ENCODE data around the gene GOLGA6A.
"Not testable (repeated sequence)": the region's sequence is repeated elsewhere in the genome, so short reads cannot be mapped to it uniquely, and the experiment has no call there.

GOLGA6A gene

GRCh38 chr15:74122403-74123130 lies 40.2 kb upstream of the GOLGA6A start:
- H3K4me3 ChIP-seq (replicated peaks; ENCODE audit: low read depth, low read length) = no peak overlapping the region
- DNase-seq (ENCODE audit: low read depth) = no peak
- TF ChIP-seq CTCF (IDR thresholded peaks at IDR 0.05; ENCODE audit: low read length, missing control alignments) = no peak

GRCh38 chr15:74121858-74122257 lies 39.5 kb upstream of the GOLGA6A start:
- TF ChIP-seq CTCF (IDR thresholded peaks at IDR 0.05; ENCODE audit: low read length, missing control alignments) = no peak
- no peak overlapping the region for H3K4me3 ChIP-seq (replicated peaks; ENCODE audit: low read depth, low read length)
- DNase-seq (ENCODE audit: low read depth) = no peak

- TF ChIP-seq CTCF (IDR thresholded peaks at IDR 0.05; ENCODE audit: low read length, missing control alignments) = no peak
- H3K4me3 ChIP-seq (replicated peaks; ENCODE audit: low read depth, low read length) = no peak overlapping the region
- no peak for DNase-seq (ENCODE audit: low read depth)
Observed at GRCh38 chr15:74121039-74121438, 38.7 kb upstream of the GOLGA6A start.

- TF ChIP-seq CTCF (IDR thresholded peaks at IDR 0.05; ENCODE audit: low read length, missing control alignments) = no peak
- no peak for DNase-seq (ENCODE audit: low read depth)
- no peak overlapping the region for H3K4me3 ChIP-seq (replicated peaks; ENCODE audit: low read depth, low read length)
Observed at GRCh38 chr15:74120426-74120825, 38.1 kb upstream of the GOLGA6A start.

GRCh38 chr15:74109713-74110112 lies 27.4 kb upstream of the GOLGA6A start:
- no peak for DNase-seq (ENCODE audit: low read depth)
- TF ChIP-seq CTCF (IDR thresholded peaks at IDR 0.05; ENCODE audit: low read length, missing control alignments) = no peak
- no peak overlapping the region for H3K4me3 ChIP-seq (replicated peaks; ENCODE audit: low read depth, low read length)

GRCh38 chr15:74108611-74109010 lies 26.3 kb upstream of the GOLGA6A start:
- not testable (repeated sequence) for DNase-seq (ENCODE audit: low read depth); H3K4me3 ChIP-seq (replicated peaks; ENCODE audit: low read depth, low read length)
- peak; percentile 4 for TF ChIP-seq CTCF (IDR thresholded peaks at IDR 0.05; ENCODE audit: low read length, missing control alignments)

GRCh38 chr15:74108111-74108510 lies 25.8 kb upstream of the GOLGA6A start:
- DNase-seq (ENCODE audit: low read depth) = no peak
- no peak for TF ChIP-seq CTCF (IDR thresholded peaks at IDR 0.05; ENCODE audit: low read length, missing control alignments)
- H3K4me3 ChIP-seq (replicated peaks; ENCODE audit: low read depth, low read length) = no peak overlapping the region

- DNase-seq (ENCODE audit: low read depth) = peak; percentile 90
- peak overlapping the region; percentile 43 for H3K4me3 ChIP-seq (replicated peaks; ENCODE audit: low read depth, low read length)
Observed at GRCh38 chr15:74099963-74100733, 17.8 kb upstream of the GOLGA6A start.

- DNase-seq (ENCODE audit: low read depth); H3K4me3 ChIP-seq (replicated peaks; ENCODE audit: low read depth, low read length): not testable (repeated sequence)
Observed at GRCh38 chr15:74096753-74097474, 14.6 kb upstream of the GOLGA6A start.
